K562 treated with DMSO at 1 percent for 24 hours (cell line): Measurements from ENCODE around the gene SEH1L. TPM values are rescaled to one million over a fixed set of nuclear protein-coding genes. Genes with fewer than 3 reads are reported as not detected.

ENCODE experiments used
- total RNA-seq: library from RNA; unstranded; fragments of 300-600 nt; gene quantifications from 2 replicates; pipeline ENCODE4 v1.2.3, GENCODE V29; 2022; ENCODE audit warnings: low read depth; ENCODE audit not compliant: insufficient read depth

SEH1L gene
- 21.4 and 27.1 TPM in 2 replicates for total RNA-seq

GRCh38 chr18:12947285-12948049, at the start of gene SEH1L:
Gene SEH1L (plus strand): TSS chr18:12948011. CDS start chr18:12948122, 111 bp downstream.

GRCh38 chr18:12990967-12991820, 43.4 kb downstream of the SEH1L start, which contains the start of gene CEP192:
Gene CEP192 (plus strand): TSS chr18:12991362. CDS start chr18:12999425, 8,063 bp downstream.

Other genes starting within 250 kb of the SEH1L start
- gene CEP76, start 245.3 kb upstream of the SEH1L start, total RNA-seq: 10.1 and 12.3 TPM in 2 replicates
- gene PSMG2, start 245.0 kb upstream of the SEH1L start, total RNA-seq: 52.1 and 58.3 TPM in 2 replicates
- 20.3 and 21.6 TPM in 2 replicates for gene PTPN2, start 63.8 kb upstream of the SEH1L start, total RNA-seq
- gene CEP192, start 43.4 kb downstream of the SEH1L start, total RNA-seq: 17.8 and 19.3 TPM in 2 replicates